ENCODE results near the gene CLEC19A.

DNA sequence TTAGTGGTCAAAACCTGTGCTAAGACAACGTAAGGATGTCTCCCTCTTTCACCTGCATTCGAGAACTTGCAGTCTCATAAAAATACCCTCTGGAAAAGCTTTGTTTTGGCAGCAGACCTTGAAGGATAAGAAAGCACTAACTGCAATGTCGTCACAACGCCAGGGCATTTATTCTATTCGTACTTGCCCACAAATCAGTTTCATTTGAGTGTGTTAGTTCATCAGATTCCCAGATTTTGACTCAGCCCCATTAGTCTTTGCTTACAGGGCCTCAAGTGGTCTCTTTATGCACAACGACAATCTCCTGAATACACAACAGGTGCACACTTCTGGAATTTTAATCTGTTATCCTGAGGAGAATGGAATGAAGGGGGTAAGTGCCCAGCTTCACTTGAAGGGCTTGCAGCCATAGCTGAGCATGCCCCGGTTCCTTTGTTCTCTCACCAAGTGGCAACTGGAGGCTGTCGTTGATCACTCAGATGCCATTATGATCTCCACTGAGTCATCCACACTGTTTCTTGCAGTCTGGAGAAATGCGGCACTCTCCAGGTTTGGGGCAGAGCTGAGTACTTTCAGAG lies 58.8 kb downstream of the CLEC19A start:
- TF ChIP-seq, protein P1, sequence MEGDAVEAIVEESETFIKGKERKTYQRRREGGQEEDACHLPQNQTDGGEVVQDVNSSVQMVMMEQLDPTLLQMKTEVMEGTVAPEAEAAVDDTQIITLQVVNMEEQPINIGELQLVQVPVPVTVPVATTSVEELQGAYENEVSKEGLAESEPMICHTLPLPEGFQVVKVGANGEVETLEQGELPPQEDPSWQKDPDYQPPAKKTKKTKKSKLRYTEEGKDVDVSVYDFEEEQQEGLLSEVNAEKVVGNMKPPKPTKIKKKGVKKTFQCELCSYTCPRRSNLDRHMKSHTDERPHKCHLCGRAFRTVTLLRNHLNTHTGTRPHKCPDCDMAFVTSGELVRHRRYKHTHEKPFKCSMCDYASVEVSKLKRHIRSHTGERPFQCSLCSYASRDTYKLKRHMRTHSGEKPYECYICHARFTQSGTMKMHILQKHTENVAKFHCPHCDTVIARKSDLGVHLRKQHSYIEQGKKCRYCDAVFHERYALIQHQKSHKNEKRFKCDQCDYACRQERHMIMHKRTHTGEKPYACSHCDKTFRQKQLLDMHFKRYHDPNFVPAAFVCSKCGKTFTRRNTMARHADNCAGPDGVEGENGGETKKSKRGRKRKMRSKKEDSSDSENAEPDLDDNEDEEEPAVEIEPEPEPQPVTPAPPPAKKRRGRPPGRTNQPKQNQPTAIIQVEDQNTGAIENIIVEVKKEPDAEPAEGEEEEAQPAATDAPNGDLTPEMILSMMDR (IDR thresholded peaks at IDR 0.05), result no peak
- TF ChIP-seq POLR2A (IDR thresholded peaks at IDR 0.05), result no peak
